Stimulated activated CD4-positive, alpha-beta T cell treated with anti-CD3 and anti-CD28 coated beads, Interleukin-4, amount 100 ng/mL, for 4 hours (primary cell): Measurements from ENCODE around the gene TMPRSS2.

Source experiments
- DNase-seq, 2 experiments: peaks; one replicate each; pipeline ENCODE4 v3.0.0-alpha.2; 2020

The TMPRSS2 gene

GRCh38 chr21:41509145-41509496 lies 1.2 kb upstream of the TMPRSS2 start:
- no peak for DNase-seq

- no peak for DNase-seq
These were observed 622 bp upstream of the TMPRSS2 start for GRCh38 chr21:41508415-41509144.

- DNase-seq: no peak
These were observed 1.1 kb downstream of the TMPRSS2 start for GRCh38 chr21:41506611-41507520.

GRCh38 chr21:41506005-41506594 lies 1.9 kb downstream of the TMPRSS2 start:
- no peak for DNase-seq

- DNase-seq: no peak
These were observed 3.9 kb downstream of the TMPRSS2 start for GRCh38 chr21:41504030-41504429.

- DNase-seq: no peak
These were observed 4.6 kb downstream of the TMPRSS2 start for GRCh38 chr21:41503331-41503730.

GRCh38 chr21:41501919-41502318 lies 6.0 kb downstream of the TMPRSS2 start:
- DNase-seq: no peak

GRCh38 chr21:41500931-41501381 lies 7.0 kb downstream of the TMPRSS2 start:
- no peak for DNase-seq

- no peak for DNase-seq
These were observed 7.6 kb downstream of the TMPRSS2 start for GRCh38 chr21:41500363-41500762.

GRCh38 chr21:41499920-41500319 lies 8.0 kb downstream of the TMPRSS2 start:
- DNase-seq: no peak

GRCh38 chr21:41497788-41498187 lies 10.2 kb downstream of the TMPRSS2 start:
- no peak for DNase-seq

GRCh38 chr21:41497008-41497407 lies 10.9 kb downstream of the TMPRSS2 start:
- no peak for DNase-seq

- no peak for DNase-seq
These were observed 13.7 kb downstream of the TMPRSS2 start for GRCh38 chr21:41494242-41494641.

GRCh38 chr21:41491412-41491811 lies 16.5 kb downstream of the TMPRSS2 start:
- DNase-seq: no peak

- no peak for DNase-seq
These were observed 17.6 kb downstream of the TMPRSS2 start for GRCh38 chr21:41490330-41490729.

GRCh38 chr21:41489329-41489728 lies 18.6 kb downstream of the TMPRSS2 start:
- DNase-seq: no peak

- DNase-seq: no peak
These were observed 19.9 kb downstream of the TMPRSS2 start for GRCh38 chr21:41488080-41488479.

GRCh38 chr21:41487082-41487481 lies 20.9 kb downstream of the TMPRSS2 start:
- DNase-seq: no peak

- no peak for DNase-seq
These were observed 24.0 kb downstream of the TMPRSS2 start for GRCh38 chr21:41483973-41484372.

- DNase-seq: no peak
These were observed 24.5 kb downstream of the TMPRSS2 start for GRCh38 chr21:41483415-41483814.

- DNase-seq: no peak
These were observed 25.0 kb downstream of the TMPRSS2 start for GRCh38 chr21:41482980-41483379.

GRCh38 chr21:41482301-41482700 lies 25.7 kb downstream of the TMPRSS2 start:
- no peak for DNase-seq

- no peak for DNase-seq
These were observed 26.8 kb downstream of the TMPRSS2 start for GRCh38 chr21:41481191-41481590.
